Subcutaneous adipose tissue (tissue), 4 donors: Measurements from ENCODE around the gene PPIF. TPM values are rescaled to one million over a fixed set of nuclear protein-coding genes. Genes with fewer than 3 reads are reported as not detected.

Experiments
- CTCF ChIP-seq: fragments of 450-650 bp; IDR thresholded peaks from one replicate; pipeline ENCODE4 v1.5.1; 2016; ENCODE audit warnings: low read depth, mild to moderate bottlenecking, control low read depth, antibody characterized with exemption, moderate library complexity
- total RNA-seq, 4 donors: library from RNA; depleted of rRNA; stranded (reverse); fragments of >200 nt; gene quantifications; one replicate each; pipeline ENCODE4 v1.1.0, GENCODE V29; 2016

PPIF gene
- total RNA-seq, 4 donors from 2014 or later: 13.0 to 55.2 (median 29.8) TPM

GRCh38 chr10:79386637-79387465, 39.6 kb downstream of the PPIF start:
- no peak for TF ChIP-seq CTCF

GRCh38 chr10:79387466-79387973, 40.3 kb downstream of the PPIF start:
- TF ChIP-seq CTCF: no peak

GRCh38 chr10:79387974-79388850, 40.9 kb downstream of the PPIF start:
- TF ChIP-seq CTCF: no peak

GRCh38 chr10:79390057-79390456, 42.8 kb downstream of the PPIF start:
- no peak for TF ChIP-seq CTCF

GRCh38 chr10:79390551-79391229, 43.4 kb downstream of the PPIF start:
- no peak for TF ChIP-seq CTCF

- no peak for TF ChIP-seq CTCF
Observed at GRCh38 chr10:79391231-79392019, 44.2 kb downstream of the PPIF start.
